HL-60 (cell line): ENCODE results near the gene UPP2.

ENCODE experiments used
- DNase-seq, 2 experiments: peaks; one replicate each; pipeline ENCODE4 v3.0.0-alpha.2; 2010 to 2020; ENCODE audit warnings: low read depth in 1 of 2, low spot score in 1 of 2
- H3K27ac ChIP-seq: fragments of 250-450 bp; sonication (Bioruptor Pico); replicated peaks from 2 replicates; pipeline ENCODE4 v1.5.1; 2020; ENCODE audit warnings: mild to moderate bottlenecking, moderate library complexity
- H3K27me3 ChIP-seq: fragments of 250-450 bp; sonication (Bioruptor Pico); 2 replicates; pipeline ENCODE4 v1.5.1; 2021; ENCODE audit warnings: mild to moderate bottlenecking, moderate library complexity; ENCODE audit not compliant: insufficient read depth, poor library complexity, severe bottlenecking
- H3K4me3 ChIP-seq: replicated peaks from 2 replicates; pipeline ENCODE4 v1.5.1; 2011; ENCODE audit warnings: mild to moderate bottlenecking, control low read depth, low read length; ENCODE audit not compliant: insufficient read depth
- CTCF ChIP-seq: IDR thresholded peaks from one replicate; pipeline ENCODE4 v1.5.1; 2011; ENCODE audit warnings: low read length, control low read depth, inconsistent platforms; ENCODE audit not compliant: insufficient read depth
- GABPA ChIP-seq: IDR thresholded peaks from 2 replicates; pipeline ENCODE4 v1.6.1; 2012; ENCODE audit warnings: low read depth
- POLR2AphosphoS5 ChIP-seq: IDR thresholded peaks from 2 replicates; pipeline ENCODE4 v1.6.1; 2012; ENCODE audit warnings: low read depth
- REST ChIP-seq: IDR thresholded peaks from 2 replicates; pipeline ENCODE4 v1.6.1; 2012; ENCODE audit warnings: low read depth; ENCODE audit not compliant: insufficient replicate concordance
- SPI1 ChIP-seq: IDR thresholded peaks from 2 replicates; pipeline ENCODE4 v1.6.1; 2012; ENCODE audit warnings: low read depth, mild to moderate bottlenecking, borderline replicate concordance

The UPP2 gene

GRCh38 chr2:158097481-158097880, 4.2 kb upstream of the UPP2 start:
- Histone ChIP-seq H3K4me3 (no peak overlapping the region), H3K27me3 (no peaks in the 10 kb centered on the region), H3K27ac (no peak overlapping the region)
- TF ChIP-seq SPI1: no peak
- TF ChIP-seq CTCF: no peak
- TF ChIP-seq REST: no peak
- TF ChIP-seq POLR2AphosphoS5: no peak
- no peak for TF ChIP-seq GABPA
- DNase-seq: no peak

- no peaks in the 10 kb centered on the region for H3K27me3 ChIP-seq
- TF ChIP-seq CTCF: no peak
- TF ChIP-seq SPI1: no peak
- TF ChIP-seq GABPA: no peak
- no peak for TF ChIP-seq POLR2AphosphoS5
- TF ChIP-seq REST: no peak
- H3K4me3 ChIP-seq: no peak overlapping the region
- no peak for DNase-seq
- H3K27ac ChIP-seq: no peak overlapping the region
Measured at GRCh38 chr2:158098178-158098577, 3.5 kb upstream of the UPP2 start.

- Histone ChIP-seq H3K27ac (no peak overlapping the region), H3K4me3 (no peak overlapping the region), H3K27me3 (no peaks in the 10 kb centered on the region)
- DNase-seq: no peak
- TF ChIP-seq SPI1 (no peak), CTCF (no peak)
Measured at GRCh38 chr2:158099716-158100115, 2.0 kb upstream of the UPP2 start.

GRCh38 chr2:158100411-158100810, 1.3 kb upstream of the UPP2 start:
- no peak for DNase-seq
- Histone ChIP-seq H3K4me3 (no peak overlapping the region), H3K27ac (no peak overlapping the region), H3K27me3 (no peaks in the 10 kb centered on the region)
- no peak for TF ChIP-seq CTCF
- no peak for TF ChIP-seq SPI1
- TF ChIP-seq POLR2AphosphoS5: no peak
- no peak for TF ChIP-seq GABPA
- TF ChIP-seq REST: no peak
